ENCODE measurements around the gene MAP3K9. TPM values are rescaled to one million over a fixed set of nuclear protein-coding genes. Genes with fewer than 3 reads are reported as not detected.

MAP3K9 gene
- total RNA-seq, 1 donor from 2014 or later, result 9.4 TPM

GRCh38 chr14:70722418-70722817 is 86.9 kb downstream of the MAP3K9 start:
- Histone ChIP-seq H3K4me1 (no peaks in the 10 kb centered on the region), H3K4me3 (no peak overlapping the region), H3K36me3 (no peaks in the 10 kb centered on the region), H3K27ac (no peak overlapping the region), H3K27me3 (ENCODE audit: low read depth) (no peaks in the 10 kb centered on the region), H3K9me3 (no peaks in the 10 kb centered on the region)
- intact Hi-C loops (cut with DNase I), result no loop called here
- DNase-seq (no peak), ATAC-seq (no peak)
- TF ChIP-seq, protein P1, sequence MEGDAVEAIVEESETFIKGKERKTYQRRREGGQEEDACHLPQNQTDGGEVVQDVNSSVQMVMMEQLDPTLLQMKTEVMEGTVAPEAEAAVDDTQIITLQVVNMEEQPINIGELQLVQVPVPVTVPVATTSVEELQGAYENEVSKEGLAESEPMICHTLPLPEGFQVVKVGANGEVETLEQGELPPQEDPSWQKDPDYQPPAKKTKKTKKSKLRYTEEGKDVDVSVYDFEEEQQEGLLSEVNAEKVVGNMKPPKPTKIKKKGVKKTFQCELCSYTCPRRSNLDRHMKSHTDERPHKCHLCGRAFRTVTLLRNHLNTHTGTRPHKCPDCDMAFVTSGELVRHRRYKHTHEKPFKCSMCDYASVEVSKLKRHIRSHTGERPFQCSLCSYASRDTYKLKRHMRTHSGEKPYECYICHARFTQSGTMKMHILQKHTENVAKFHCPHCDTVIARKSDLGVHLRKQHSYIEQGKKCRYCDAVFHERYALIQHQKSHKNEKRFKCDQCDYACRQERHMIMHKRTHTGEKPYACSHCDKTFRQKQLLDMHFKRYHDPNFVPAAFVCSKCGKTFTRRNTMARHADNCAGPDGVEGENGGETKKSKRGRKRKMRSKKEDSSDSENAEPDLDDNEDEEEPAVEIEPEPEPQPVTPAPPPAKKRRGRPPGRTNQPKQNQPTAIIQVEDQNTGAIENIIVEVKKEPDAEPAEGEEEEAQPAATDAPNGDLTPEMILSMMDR (IDR thresholded peaks at IDR 0.05), result no peak

DNA sequence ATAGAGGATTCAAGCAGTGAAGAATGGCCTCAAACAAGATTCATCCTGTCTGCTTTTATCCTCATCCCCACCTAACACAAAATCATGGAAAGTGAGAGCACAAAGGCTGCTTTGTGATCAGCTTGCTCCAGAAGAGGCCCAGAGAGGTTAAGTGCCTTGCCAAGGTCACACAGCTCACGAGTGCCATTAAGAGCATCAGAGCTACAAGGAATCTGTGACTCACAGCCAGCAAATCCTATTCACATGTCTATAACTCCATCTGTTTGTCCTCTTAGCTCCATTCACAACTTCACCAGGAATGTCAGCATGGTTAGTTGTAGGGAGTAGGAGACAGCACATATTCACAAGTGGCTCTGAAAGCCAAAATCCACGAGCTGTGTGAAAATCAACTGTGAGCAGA is 87.8 kb downstream of the MAP3K9 start:
- Histone ChIP-seq H3K4me3 (no peak overlapping the region), H3K27me3 (ENCODE audit: low read depth) (no peaks in the 10 kb centered on the region), H3K4me1 (no peaks in the 10 kb centered on the region), H3K27ac (no peak overlapping the region), H3K36me3 (no peaks in the 10 kb centered on the region), H3K9me3 (no peaks in the 10 kb centered on the region)
- intact Hi-C loops (cut with DNase I), result no loop called here
- no peak for DNase-seq
- TF ChIP-seq, protein P1 (IDR thresholded peaks at IDR 0.05), result no peak
- ATAC-seq, result no peak

GRCh38 chr14:70718383-70719118 is 90.8 kb downstream of the MAP3K9 start:
- peaks cover 8% of the 10 kb centered on the region for H3K4me1 ChIP-seq
- DNase-seq (no peak), ATAC-seq (peak; percentile 23 to 68)
- H3K4me3 ChIP-seq, result no peak overlapping the region
- intact Hi-C loops (cut with DNase I), result no loop called here
- TF ChIP-seq, protein P1 (IDR thresholded peaks at IDR 0.05), result no peak
- no peaks in the 10 kb centered on the region for H3K36me3 ChIP-seq
- H3K9me3 ChIP-seq, result no peaks in the 10 kb centered on the region
- H3K27ac ChIP-seq, result no peak overlapping the region
- no peaks in the 10 kb centered on the region for H3K27me3 ChIP-seq (ENCODE audit: low read depth)

- Histone ChIP-seq H3K36me3 (no peaks in the 10 kb centered on the region), H3K27me3 (ENCODE audit: low read depth) (no peaks in the 10 kb centered on the region), H3K4me3 (no peak overlapping the region), H3K4me1 (peaks cover 13% of the 10 kb centered on the region), H3K9me3 (no peaks in the 10 kb centered on the region), H3K27ac (no peak overlapping the region)
- ATAC-seq (no peak), DNase-seq (no peak)
- TF ChIP-seq, protein P1 (IDR thresholded peaks at IDR 0.05), result no peak
- intact Hi-C loops (cut with DNase I), result no loop called here
Observed at GRCh38 chr14:70716958-70717357, 92.4 kb downstream of the MAP3K9 start.

- DNase-seq (no peak), ATAC-seq (no peak)
- intact Hi-C loops (cut with DNase I), result no loop called here
- peaks cover 13% of the 10 kb centered on the region for H3K4me1 ChIP-seq
- no peaks in the 10 kb centered on the region for H3K27me3 ChIP-seq (ENCODE audit: low read depth)
- no peak overlapping the region for H3K4me3 ChIP-seq
- TF ChIP-seq, protein P1 (IDR thresholded peaks at IDR 0.05), result no peak
- H3K9me3 ChIP-seq, result no peaks in the 10 kb centered on the region
- H3K36me3 ChIP-seq, result no peaks in the 10 kb centered on the region
- H3K27ac ChIP-seq, result no peak overlapping the region
Observed at GRCh38 chr14:70716483-70716882, 92.8 kb downstream of the MAP3K9 start.

All from lower lobe of right lung (tissue), 2 donors.